ENCODE results near the gene ZMYND8. TPM values are rescaled to one million over a fixed set of nuclear protein-coding genes. Genes with fewer than 3 reads are reported as not detected.
"Not testable (repeated sequence)": the region's sequence is repeated elsewhere in the genome, so short reads cannot be mapped to it uniquely, and the experiment has no call there.

The ZMYND8 gene
- total RNA-seq, 1 donor from 2014 or later: 19.2 TPM

DNA sequence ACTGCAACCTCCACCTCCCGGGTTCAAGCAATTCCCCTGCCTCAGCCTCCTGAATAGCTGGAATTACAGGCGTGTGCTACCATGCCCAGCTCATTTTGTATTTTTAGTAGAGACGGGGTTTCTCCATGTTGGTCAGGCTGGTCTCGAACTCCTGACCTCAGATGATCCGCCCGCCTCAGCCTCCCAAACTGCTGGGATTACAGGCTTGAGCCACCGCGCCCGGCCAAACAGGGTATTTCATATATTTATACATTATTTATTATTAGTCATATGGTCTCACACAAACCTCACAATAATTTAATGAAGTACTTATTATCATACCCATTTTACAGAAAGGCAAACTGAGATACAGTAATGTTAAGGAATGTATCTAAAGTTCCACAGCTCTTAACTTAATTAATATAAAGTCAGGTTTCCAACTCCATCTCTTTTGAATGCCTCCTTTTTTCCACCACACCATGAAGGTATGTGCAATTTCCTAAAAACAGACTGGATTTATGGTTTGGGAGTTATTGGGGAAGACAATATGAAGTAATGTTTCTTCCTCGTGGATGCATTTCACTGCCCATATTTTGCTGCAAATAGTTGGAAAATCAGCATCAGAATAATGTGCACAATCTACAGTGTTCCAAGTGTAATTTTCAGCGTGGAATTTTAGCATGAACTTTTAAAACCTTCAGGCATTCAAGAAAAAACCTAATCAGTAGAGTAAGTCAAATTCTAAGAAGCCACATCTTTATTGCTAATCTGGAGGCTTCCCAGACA is 65.7 kb downstream of the ZMYND8 start:
- TF ChIP-seq, protein P1, sequence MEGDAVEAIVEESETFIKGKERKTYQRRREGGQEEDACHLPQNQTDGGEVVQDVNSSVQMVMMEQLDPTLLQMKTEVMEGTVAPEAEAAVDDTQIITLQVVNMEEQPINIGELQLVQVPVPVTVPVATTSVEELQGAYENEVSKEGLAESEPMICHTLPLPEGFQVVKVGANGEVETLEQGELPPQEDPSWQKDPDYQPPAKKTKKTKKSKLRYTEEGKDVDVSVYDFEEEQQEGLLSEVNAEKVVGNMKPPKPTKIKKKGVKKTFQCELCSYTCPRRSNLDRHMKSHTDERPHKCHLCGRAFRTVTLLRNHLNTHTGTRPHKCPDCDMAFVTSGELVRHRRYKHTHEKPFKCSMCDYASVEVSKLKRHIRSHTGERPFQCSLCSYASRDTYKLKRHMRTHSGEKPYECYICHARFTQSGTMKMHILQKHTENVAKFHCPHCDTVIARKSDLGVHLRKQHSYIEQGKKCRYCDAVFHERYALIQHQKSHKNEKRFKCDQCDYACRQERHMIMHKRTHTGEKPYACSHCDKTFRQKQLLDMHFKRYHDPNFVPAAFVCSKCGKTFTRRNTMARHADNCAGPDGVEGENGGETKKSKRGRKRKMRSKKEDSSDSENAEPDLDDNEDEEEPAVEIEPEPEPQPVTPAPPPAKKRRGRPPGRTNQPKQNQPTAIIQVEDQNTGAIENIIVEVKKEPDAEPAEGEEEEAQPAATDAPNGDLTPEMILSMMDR (IDR thresholded peaks at IDR 0.05; ENCODE audit: insufficient read depth, low read length, poor library complexity, severe bottlenecking): no peak
- Histone ChIP-seq H3K27me3 (ENCODE audit: control insufficient read depth, insufficient read depth, low read length) (no peaks in the 10 kb centered on the region), H3K4me3 (ENCODE audit: low read depth, low read length) (no peak overlapping the region), H3K36me3 (ENCODE audit: control insufficient read depth, insufficient read depth, low read length) (peaks cover 1% of the 10 kb centered on the region)
- no peak for DNase-seq (ENCODE audit: low read depth)

DNA sequence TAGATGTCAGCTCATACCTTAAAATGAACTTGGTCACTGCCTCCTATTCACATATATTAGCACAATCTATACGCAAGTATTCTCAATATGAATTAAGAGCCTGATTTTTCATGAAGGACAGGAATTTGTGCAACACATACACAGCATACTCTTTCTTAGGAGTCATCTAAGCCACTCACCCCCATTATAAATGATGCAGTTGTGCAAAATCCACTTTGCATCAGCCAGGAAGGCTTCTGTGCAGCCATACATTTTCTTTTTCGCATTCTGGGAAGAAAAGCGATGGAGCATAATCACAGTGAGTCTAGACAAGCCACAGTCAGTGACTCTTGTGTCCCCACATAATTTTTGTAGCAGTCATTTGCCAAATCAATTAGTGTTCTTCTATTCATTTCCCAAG is 66.5 kb downstream of the ZMYND8 start:
- Histone ChIP-seq H3K4me3 (ENCODE audit: low read depth, low read length) (no peak overlapping the region), H3K27me3 (ENCODE audit: control insufficient read depth, insufficient read depth, low read length) (no peaks in the 10 kb centered on the region), H3K36me3 (ENCODE audit: control insufficient read depth, insufficient read depth, low read length) (peaks cover 1% of the 10 kb centered on the region)
- no peak for DNase-seq (ENCODE audit: low read depth)
- TF ChIP-seq, protein P1 (IDR thresholded peaks at IDR 0.05; ENCODE audit: insufficient read depth, low read length, poor library complexity, severe bottlenecking): no peak

DNA sequence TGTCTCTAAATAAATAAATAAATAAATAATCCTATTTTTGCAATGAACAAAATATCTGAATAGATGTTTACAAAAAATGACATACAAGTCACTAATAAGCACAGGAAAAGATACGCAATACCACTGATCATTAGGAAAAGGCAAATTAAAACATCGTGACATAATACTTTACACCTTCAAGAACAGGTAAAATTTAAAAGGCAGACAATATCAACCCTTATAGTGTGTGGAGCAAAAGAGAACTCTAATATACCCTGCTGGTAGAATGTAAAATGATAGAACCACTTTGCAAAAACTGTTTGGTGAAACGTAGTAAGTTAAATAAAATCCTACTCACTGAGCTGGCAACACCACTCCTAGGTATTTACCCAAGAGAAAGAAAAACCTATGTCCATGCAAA is 67.4 kb downstream of the ZMYND8 start:
- TF ChIP-seq, protein P1 (IDR thresholded peaks at IDR 0.05; ENCODE audit: insufficient read depth, low read length, poor library complexity, severe bottlenecking): no peak
- peaks cover 1% of the 10 kb centered on the region for H3K36me3 ChIP-seq (ENCODE audit: control insufficient read depth, insufficient read depth, low read length)
- H3K27me3 ChIP-seq (ENCODE audit: control insufficient read depth, insufficient read depth, low read length): no peaks in the 10 kb centered on the region
- H3K4me3 ChIP-seq (ENCODE audit: low read depth, low read length): no peak overlapping the region
- no peak for DNase-seq (ENCODE audit: low read depth)

DNA sequence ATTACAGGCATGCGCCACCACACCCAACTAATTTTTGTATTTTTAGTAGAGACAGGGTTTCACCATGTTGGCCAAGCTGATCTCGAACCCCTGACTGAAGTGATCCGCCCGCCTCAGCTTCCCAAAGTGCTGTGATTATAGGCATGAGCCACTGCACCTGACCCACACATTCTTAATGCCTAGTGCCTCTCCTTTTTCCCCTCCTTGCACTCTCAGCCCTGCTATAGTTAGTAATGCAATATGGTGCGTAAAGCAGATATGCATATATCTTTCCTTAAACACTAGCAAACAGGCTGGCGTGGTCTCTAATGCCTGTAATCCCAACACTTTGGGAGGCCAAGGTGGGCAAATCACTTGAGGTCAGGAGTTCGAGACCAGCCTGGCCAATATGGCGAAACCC is 68.0 kb downstream of the ZMYND8 start:
- H3K4me3 ChIP-seq (ENCODE audit: low read depth, low read length); H3K36me3 ChIP-seq (ENCODE audit: control insufficient read depth, insufficient read depth, low read length); H3K27me3 ChIP-seq (ENCODE audit: control insufficient read depth, insufficient read depth, low read length); DNase-seq (ENCODE audit: low read depth): not testable (repeated sequence)

DNA sequence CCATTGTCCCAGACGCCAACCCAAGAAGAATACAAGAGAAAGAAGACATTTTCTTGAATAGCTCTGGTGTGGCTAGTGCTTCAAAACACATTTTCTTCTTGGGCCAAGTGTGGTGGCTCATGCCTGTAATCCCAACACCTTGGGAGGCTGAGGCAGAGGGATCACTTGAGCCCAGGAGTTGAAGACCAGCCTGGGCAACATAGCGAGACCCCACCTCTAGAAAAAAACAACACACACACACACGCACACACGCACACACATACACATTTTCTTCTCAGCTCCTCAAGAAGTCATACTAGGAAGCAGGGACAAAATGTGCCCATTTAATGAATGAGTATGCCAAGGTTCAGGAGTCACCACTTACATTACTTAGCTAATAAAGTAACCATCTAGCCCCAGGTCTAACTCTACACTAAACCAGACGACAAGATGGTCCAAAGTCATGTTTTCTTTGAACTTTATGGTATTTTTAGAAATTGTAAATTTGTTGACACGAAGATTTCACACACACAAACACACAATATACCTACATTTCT is 68.8 kb downstream of the ZMYND8 start:
- Histone ChIP-seq H3K36me3 (ENCODE audit: control insufficient read depth, insufficient read depth, low read length) (peaks cover 1% of the 10 kb centered on the region), H3K4me3 (ENCODE audit: low read depth, low read length) (no peak overlapping the region), H3K27me3 (ENCODE audit: control insufficient read depth, insufficient read depth, low read length) (no peaks in the 10 kb centered on the region)
- TF ChIP-seq, protein P1 (IDR thresholded peaks at IDR 0.05; ENCODE audit: insufficient read depth, low read length, poor library complexity, severe bottlenecking): no peak
- no peak for DNase-seq (ENCODE audit: low read depth)

DNA sequence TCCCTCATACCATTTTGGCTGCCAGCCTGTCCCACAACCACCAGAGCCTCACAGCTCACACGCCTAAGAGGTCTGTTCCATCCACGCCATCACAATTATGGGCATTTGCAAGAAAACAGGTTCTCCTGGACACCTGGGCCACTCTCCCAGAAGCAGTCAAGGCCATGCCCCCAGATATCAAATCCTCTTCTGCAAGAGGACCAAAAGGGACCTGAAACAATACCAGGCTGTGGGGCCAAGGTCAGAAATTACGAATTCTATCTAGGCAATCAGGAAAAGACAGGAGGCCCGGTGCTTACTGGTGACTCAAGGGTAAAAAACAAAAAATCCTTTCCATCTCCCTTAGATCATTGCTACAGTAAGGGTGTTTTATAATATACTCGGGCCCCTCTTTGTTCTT is 69.8 kb downstream of the ZMYND8 start:
- DNase-seq (ENCODE audit: low read depth): no peak
- H3K36me3 ChIP-seq (ENCODE audit: control insufficient read depth, insufficient read depth, low read length): peaks cover 1% of the 10 kb centered on the region
- H3K4me3 ChIP-seq (ENCODE audit: low read depth, low read length): no peak overlapping the region
- no peaks in the 10 kb centered on the region for H3K27me3 ChIP-seq (ENCODE audit: control insufficient read depth, insufficient read depth, low read length)
- TF ChIP-seq, protein P1 (IDR thresholded peaks at IDR 0.05; ENCODE audit: insufficient read depth, low read length, poor library complexity, severe bottlenecking): no peak

All from kidney epithelial cell (primary cell).